GM18505 (cell line): ENCODE results near the gene CNTLN.
"Not testable (repeated sequence)": the region's sequence is repeated elsewhere in the genome, so short reads cannot be mapped to it uniquely, and the experiment has no call there.

Experiments
- ATAC-seq: cut with Tn5 transposase; IDR thresholded peaks from one replicate; pipeline ENCODE4 v1.9.1; 2021; ENCODE audit not compliant: unreplicated experiment
- POLR2A ChIP-seq: IDR thresholded peaks from 4 replicates; pipeline ENCODE4 v1.6.1; 2011; ENCODE audit warnings: borderline replicate concordance; ENCODE audit not compliant: insufficient read depth, insufficient read length; ENCODE audit errors: extremely low read depth

Gene CNTLN

DNA sequence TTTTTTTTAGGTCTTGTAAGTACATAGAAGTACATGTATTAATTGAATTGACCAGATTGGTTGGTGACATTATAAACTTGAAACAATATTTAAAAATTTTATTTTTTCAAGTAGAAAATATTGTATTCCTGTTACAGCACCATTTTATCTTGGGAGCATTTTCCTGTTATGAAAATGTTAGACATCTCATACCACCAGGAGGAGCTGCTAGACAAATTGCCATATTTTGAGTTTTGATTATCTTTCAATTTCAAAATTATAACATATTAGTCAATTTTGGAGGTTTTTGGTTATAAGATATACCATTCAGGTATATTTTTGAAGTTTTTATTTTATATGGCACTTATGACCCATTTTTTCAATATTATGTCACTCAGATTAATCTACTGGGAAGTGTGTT is 84.4 kb downstream of the CNTLN start:
- ATAC-seq: no peak
- no peak for TF ChIP-seq POLR2A

DNA sequence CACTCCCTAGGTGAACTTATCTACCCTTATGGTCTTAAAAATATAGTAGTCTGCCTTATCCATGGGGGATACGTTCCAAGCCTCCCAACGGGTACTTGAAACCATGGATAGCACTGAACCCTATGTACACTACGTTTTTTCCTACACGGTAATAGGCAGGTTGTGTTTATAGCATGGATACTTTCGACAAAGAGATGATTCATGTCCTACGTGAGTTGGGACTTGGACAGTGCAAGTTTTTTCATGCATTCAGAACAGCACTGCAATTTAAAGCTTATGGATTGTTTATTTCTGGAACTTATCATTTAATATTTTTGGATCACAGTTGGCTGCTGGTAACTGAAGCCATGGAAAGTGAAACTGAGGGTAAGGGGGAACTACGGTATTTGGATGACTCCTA is 88.1 kb downstream of the CNTLN start:
- no peak for ATAC-seq
- no peak for TF ChIP-seq POLR2A

DNA sequence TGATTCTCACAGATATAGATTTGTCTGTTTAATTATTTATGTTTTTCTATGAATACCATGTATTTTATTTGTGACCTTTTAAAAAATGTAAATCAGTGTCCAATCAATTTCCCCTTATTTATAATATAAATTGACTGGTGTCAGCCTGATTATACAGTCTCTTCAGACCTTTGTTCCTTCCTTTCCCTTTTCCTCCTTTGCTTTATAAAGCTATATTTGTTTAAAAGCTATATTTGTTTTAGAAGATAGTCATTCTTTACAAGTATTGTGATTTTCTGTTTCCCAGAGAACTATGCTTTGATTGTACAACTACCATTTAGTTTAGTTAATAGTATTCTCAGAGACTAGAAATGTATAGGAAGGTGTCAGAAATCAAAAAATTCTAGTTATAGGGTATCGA is 90.6 kb downstream of the CNTLN start:
- no peak for ATAC-seq
- no peak for TF ChIP-seq POLR2A

DNA sequence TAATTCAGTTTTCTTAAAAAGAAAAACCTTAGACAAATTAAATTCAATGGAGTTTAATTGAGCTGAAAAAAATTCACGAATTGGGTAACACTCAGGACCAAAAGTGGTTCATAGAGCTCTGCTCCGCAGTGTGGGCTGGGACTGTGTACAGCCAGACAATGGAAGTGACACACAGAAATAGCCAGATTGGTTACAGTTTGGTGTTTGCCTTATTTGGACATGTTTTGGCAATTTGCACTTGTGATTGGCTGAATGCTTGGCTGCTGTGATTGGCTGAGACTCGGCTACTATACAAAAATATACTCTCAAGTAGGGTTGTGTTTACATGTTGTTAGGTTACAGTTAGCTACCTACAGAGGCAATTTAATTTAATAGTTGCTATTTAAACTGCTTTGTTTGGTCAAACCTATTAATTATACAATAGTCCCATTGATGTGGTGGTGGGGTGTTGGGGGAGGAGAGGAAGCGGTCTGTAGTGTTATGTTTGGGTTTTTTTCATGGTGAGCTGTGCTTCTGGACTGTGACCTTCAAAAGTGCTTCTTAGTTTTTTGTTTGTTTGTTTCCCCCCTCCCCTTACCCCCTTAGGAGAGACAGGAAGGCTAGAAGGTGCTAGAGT is 95.2 kb downstream of the CNTLN start:
- ATAC-seq: no peak
- no peak for TF ChIP-seq POLR2A

DNA sequence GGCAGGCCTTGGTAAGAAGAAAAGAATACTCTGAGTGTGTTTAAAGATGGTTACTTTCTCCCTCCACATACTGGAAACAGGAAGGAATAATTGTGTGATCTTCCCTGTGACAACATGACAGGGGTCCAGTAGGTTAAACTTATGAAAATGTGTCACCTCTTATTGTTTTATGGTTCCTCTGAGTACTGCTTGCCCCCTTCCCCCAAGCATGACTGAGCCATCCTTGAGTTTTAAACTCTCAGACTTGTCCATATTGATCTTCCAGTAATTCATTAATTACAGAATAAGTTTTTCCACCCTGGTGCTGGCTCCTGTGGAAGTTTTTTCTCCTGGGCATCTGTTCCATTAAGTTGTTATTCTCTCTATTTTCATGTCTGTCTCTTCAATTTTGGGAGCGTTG is 95.8 kb downstream of the CNTLN start:
- no peak for TF ChIP-seq POLR2A
- no peak for ATAC-seq

DNA sequence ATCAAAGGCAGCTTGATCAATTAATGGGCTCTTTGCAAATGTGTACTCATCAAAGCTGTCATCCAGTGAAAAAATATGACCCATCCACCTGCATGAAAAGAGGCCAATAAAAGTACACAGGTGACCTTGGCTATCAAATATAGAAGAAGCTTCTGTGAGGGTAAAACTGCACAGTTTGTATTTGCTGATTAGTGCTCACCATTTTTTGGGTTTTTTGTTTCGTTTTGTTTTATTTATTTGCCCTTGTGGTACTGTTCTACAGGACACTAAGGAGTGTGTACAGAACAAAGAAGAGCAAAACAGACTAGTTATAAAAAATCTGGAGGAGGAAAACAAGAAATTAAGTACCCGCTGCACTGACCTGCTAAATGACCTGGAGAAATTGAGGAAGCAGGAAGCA is 101.3 kb downstream of the CNTLN start:
- no peak for TF ChIP-seq POLR2A
- no peak for ATAC-seq

DNA sequence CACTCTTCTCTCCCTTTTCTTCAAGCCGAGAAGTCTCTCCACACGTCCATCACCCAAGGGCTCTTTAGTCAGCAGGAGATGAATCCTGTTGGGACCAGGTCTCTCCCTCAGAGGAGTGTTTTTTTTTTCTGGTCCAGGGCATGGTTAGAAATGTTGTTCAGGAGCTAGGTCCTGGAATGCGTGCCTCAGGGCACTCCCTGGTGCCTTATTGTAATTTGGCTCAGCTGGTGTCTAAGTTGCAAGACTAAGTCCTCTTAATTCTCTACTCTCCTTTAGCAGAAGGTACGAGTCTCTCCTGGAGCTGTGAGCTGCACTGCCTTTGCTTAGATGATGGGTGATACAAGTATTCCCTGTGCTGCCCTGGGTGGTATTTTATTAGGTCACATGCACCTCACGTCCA is 111.9 kb downstream of the CNTLN start:
- ATAC-seq: no peak
- no peak for TF ChIP-seq POLR2A

DNA sequence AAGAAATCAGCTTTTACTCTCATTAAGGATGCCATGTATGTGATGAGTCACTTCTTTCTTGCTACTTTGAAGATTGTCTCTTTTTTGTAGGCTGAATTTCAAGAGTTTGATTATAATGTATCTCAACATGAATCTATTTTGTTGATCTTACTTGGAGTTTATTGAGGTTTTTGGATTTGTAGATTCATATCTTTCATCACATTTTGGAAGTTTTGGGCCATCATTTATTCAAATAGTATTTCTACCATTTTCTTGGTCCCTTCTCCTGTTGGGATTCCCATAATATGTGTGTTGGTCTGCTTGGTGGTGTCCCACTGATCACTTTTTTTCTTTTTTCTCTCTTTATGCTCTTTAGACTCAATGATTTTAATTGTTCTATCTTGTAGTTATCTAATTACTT is 116.3 kb downstream of the CNTLN start:
- no peak for ATAC-seq
- TF ChIP-seq POLR2A: no peak

DNA sequence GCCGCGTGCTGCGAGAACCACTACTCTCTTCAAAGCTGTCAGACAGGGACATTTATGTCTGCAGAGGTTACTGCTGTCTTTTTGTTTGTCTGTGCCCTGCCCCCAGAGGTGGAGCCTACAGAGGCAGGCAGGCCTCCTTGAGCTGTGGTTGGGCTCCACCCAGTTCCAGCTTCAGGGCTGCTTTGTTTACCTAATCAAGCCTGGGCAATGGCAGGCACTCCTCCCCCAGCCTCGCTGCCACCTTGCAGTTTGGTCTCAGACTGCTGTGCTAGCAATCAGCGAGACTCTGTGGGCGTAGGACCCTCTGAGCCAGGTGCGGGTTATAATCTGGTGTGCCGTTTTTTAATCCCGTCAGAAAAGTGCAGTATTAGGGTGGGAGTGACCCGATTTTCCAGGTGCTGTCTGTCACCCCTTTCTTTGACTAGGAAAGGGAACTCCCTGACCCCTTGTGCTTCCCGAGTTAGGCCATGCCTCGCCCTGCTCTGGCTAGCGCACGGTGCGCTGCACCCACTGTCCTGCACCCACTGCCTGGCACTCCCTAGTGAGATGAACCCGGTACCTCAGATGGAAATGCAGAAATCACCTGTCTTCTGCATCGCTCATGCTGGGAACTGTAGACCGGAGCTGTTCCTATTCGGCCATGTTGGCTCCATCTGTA is 133.8 kb downstream of the CNTLN start:
- ATAC-seq: not testable (repeated sequence)

DNA sequence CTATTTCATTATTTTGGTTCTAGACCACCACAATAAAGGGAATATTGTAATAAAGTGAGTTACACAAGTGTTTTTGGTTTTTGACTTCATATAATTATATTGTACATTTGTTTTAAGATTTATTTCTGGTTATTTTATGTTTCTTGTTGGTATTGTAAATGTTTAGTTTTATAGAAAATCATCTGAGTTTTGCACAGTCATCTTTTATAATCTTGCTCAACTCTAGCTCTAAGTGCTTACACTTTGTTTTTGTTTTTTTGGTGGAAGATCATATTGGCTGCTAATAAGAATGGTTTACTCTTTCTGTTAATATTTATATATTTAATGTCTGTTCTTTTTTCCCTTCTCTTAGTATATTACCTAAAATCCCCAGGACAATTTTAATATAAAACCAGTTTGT is 135.0 kb downstream of the CNTLN start:
- no peak for TF ChIP-seq POLR2A
- no peak for ATAC-seq

DNA sequence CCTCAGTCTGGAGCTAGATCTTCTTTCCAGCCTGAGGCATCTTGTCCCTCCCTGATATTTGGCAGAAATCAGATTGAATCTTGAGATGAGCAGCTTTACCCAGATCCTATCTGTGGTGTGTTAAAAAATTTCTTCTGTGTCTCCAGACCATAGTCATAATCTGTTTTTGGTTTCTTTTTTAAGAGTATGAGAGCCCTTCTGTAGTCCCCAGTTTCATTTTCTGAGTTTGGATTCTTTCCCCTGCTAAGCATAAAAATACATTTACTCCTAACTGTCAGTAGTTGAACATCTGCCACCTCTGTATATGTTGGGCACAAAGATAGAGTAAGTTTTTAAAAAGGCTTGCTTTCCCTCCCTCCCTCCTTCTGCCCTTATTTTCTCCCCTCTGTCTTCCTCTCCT is 137.7 kb downstream of the CNTLN start:
- TF ChIP-seq POLR2A: no peak

DNA sequence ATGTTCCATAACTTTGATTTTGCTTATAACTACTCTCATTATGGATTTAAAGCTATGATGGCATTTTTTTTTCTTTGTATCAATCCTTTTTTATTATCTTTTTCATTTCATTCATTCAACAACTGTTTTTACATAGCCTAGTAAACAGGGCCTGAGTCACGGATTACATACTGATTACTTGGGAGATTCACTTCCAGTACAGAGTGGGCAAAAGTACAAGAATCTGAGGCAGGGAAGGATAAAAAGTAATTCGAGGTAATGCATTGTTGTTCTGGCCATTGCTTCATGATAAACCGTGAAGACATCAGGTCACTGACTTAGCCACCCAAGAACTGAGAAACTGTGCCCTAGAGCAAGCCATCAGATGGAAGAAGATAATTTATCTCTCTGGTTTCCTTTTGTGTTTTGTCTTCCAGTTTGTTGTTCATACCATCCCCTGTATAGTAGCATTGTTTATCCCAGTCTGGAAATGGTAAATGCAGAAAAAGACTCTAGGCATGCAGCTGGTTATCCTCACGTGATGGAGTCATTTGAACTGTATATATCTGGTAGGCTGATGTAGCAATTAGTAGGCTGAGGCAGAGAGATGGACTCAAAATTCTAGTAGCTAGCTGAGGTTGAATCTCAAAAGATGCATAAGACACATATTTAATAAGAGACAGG is 145.6 kb downstream of the CNTLN start:
- TF ChIP-seq POLR2A: no peak
- no peak for ATAC-seq

More for the DNA sequence above, 137.7 kb downstream of the CNTLN start:
- ATAC-seq: peak; percentile 66

DNA sequence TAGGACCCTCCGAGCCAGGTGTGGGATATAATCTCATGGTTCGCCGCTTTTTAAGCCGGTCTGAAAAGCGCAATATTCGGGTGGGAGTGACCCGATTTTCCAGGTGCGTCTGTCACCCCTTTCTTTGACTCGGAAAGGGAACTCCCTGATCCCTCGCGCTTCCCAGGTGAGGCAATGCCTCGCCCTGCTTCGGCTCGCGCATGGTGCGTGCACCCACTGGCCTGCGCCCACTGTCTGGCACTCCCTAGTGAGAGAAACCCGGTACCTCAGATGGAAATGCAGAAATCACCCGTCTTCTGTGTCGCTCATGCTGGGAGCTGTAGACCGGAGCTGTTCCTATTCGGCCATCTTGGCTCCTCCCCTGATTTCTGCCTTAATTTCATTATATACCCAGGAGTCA is 155.8 kb downstream of the CNTLN start:
- ATAC-seq: not testable (repeated sequence)

DNA sequence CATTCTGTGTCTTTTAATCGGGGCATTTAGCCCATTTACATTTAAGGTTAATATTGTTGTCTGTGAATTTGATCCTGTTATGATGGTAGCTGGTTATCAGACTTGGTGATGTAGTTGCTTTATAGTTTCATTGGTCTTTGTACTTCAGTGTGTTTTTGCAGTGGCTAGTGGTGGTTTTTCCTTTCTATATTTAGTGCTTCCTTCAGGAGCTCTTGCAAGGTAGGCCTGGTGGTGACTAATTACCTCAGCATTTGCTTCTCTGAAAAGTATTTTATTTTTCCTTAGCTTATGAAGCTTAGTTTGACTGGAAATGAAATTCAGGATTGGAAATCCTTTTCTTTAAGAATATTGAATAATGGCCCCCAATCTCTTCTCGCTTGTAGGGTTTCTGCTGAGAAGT is 156.9 kb downstream of the CNTLN start:
- ATAC-seq: no peak
- no peak for TF ChIP-seq POLR2A
